CD14-positive monocyte (primary cell): ENCODE results near the gene BAG1. TPM values are rescaled to one million over a fixed set of nuclear protein-coding genes. Genes with fewer than 3 reads are reported as not detected.
A peak's percentile ranks its signal among the peaks of the same experiment; 100 is the strongest.

Experiments
- DNase-seq, 3 donors: peaks; one replicate each; pipeline ENCODE4 v3.0.0-alpha.2; 2011 to 2022
- H2AFZ ChIP-seq: 2 replicates; pipeline ENCODE4 v1.6.0; 2012; ENCODE audit warnings: mild to moderate bottlenecking, low read depth, low read length, inconsistent platforms; ENCODE audit not compliant: insufficient read depth, poor library complexity, severe bottlenecking
- H3K27ac ChIP-seq, 2 donors: 1 replicate in 1 of 2; 2 replicates in 1 of 2; pipeline ENCODE4 v1.5.1; 2012 to 2013; ENCODE audit warnings: low read length in 2 of 2, control low read depth in 1 of 2, inconsistent platforms in 1 of 2, low read depth in 1 of 2, mild to moderate bottlenecking in 1 of 2
- H3K27me3 ChIP-seq, 2 donors: one replicate each; pipeline versions ENCODE4 v1.6.0 to v1.6.1; 2011 to 2013; ENCODE audit warnings: low read length in 2 of 2; ENCODE audit not compliant: control insufficient read depth in 2 of 2, insufficient read depth in 2 of 2
- H3K36me3 ChIP-seq, 2 donors: replicated peaks in 1 of 2; 1 replicate in 1 of 2; 2 replicates in 1 of 2; pipeline versions ENCODE4 v1.5.1 to v1.6.1; 2012 to 2013; ENCODE audit warnings: low read length in 2 of 2, control low read depth in 1 of 2, inconsistent platforms in 1 of 2, mild to moderate bottlenecking in 1 of 2; ENCODE audit not compliant: insufficient read depth in 2 of 2, control insufficient read depth in 1 of 2
- H3K4me1 ChIP-seq, 2 donors: 1 replicate in 1 of 2; 2 replicates in 1 of 2; pipeline versions ENCODE4 v1.5.1 to v1.6.1; 2012 to 2013; ENCODE audit warnings: low read length in 2 of 2, control low read depth in 1 of 2, inconsistent platforms in 1 of 2, mild to moderate bottlenecking in 1 of 2, moderate library complexity in 1 of 2; ENCODE audit not compliant: insufficient read depth in 2 of 2, control insufficient read depth in 1 of 2
- H3K4me2 ChIP-seq: replicated peaks from 2 replicates; pipeline ENCODE3; 2012; ENCODE audit warnings: low read length, moderate library complexity, mild to moderate bottlenecking; ENCODE audit not compliant: poor library complexity, severe bottlenecking; ENCODE audit errors: extremely low read depth
- H3K4me3 ChIP-seq, 3 experiments: fragments of 200-600 bp in 1 of 3; sonication (generic) in 1 of 3; replicated peaks in 1 of 3; 1 replicate in 2 of 3; 2 replicates in 1 of 3; pipeline ENCODE4 v1.5.1; 2011 to 2013; ENCODE audit warnings: low read length in 3 of 3, mild to moderate bottlenecking in 3 of 3, control low read depth in 2 of 3, low read depth in 2 of 3, inconsistent platforms in 1 of 3, moderate library complexity in 1 of 3
- H3K79me2 ChIP-seq: 2 replicates; pipeline ENCODE4 v1.6.0; 2012; ENCODE audit warnings: mild to moderate bottlenecking, control low read depth, inconsistent platforms, low read length, moderate library complexity; ENCODE audit not compliant: insufficient read depth
- H3K9ac ChIP-seq: 2 replicates; pipeline ENCODE4 v1.6.0; 2017; ENCODE audit warnings: low read length, mild to moderate bottlenecking; ENCODE audit not compliant: insufficient read depth, poor library complexity, severe bottlenecking
- H3K9me3 ChIP-seq, 2 donors: replicated peaks in 1 of 2; 1 replicate in 1 of 2; 2 replicates in 1 of 2; pipeline versions ENCODE4 v1.5.1 to v1.6.1; 2012 to 2013; ENCODE audit warnings: low read length in 2 of 2, control low read depth in 1 of 2; ENCODE audit not compliant: control insufficient read depth in 1 of 2, insufficient read depth in 1 of 2
- H4K20me1 ChIP-seq: 2 replicates; pipeline ENCODE4 v1.6.0; 2012; ENCODE audit warnings: mild to moderate bottlenecking, low read length, control low read depth, moderate library complexity; ENCODE audit not compliant: insufficient read depth
- H3K27ac Mint-ChIP-seq, 7 donors: one replicate each; pipeline ENCODE4 v1.8.0; 2020; ENCODE audit warnings: mild to moderate bottlenecking in 7 of 7, mixed read lengths in 7 of 7, moderate library complexity in 6 of 7, inconsistent platforms in 2 of 7
- H3K27me3 Mint-ChIP-seq, 3 donors: one replicate each; pipeline ENCODE4 v1.8.0; 2021 to 2022; ENCODE audit warnings: low read depth in 3 of 3, mild to moderate bottlenecking in 3 of 3, mixed read lengths in 3 of 3, moderate library complexity in 3 of 3, inconsistent platforms in 1 of 3
- H3K36me3 Mint-ChIP-seq, 2 donors: one replicate each; pipeline ENCODE4 v1.8.0; 2020; ENCODE audit warnings: mixed read lengths in 2 of 2, inconsistent platforms in 1 of 2, mild to moderate bottlenecking in 1 of 2
- H3K4me1 Mint-ChIP-seq: one replicate; pipeline ENCODE4 v1.8.0; 2020; ENCODE audit warnings: mild to moderate bottlenecking, mixed read lengths
- H3K4me3 Mint-ChIP-seq, 2 donors: one replicate each; pipeline ENCODE4 v1.8.0; 2020; ENCODE audit warnings: mild to moderate bottlenecking in 2 of 2, mixed read lengths in 2 of 2, moderate library complexity in 1 of 2
- H3K9me3 Mint-ChIP-seq, 7 donors: one replicate each; pipeline ENCODE4 v1.8.0; 2020 to 2022; ENCODE audit warnings: mixed read lengths in 7 of 7, mild to moderate bottlenecking in 6 of 7, moderate library complexity in 6 of 7, inconsistent platforms in 2 of 7
- CTCF ChIP-seq: fragments of 200-600 bp; IDR thresholded peaks from one replicate; pipeline ENCODE4 v1.8.0; 2022; ENCODE audit warnings: antibody characterized with exemption, mild to moderate bottlenecking
- whole genome bisulfite sequencing: methylation state at CpG from one replicate; pipeline ENCODE4 v1.1.5; 2013; ENCODE audit warnings: missing lambda C conversion rate; ENCODE audit not compliant: insufficient coverage; 5-methylcytosine and 5-hydroxymethylcytosine counted together
- intact Hi-C, 2 donors: fragments of 100-400 bp; cut with micrococcal nuclease; formaldehyde crosslinking; loops; one replicate each; pipeline versions ENCODE4 v1.15.0 to v1.15.1; 2023
- polyA plus RNA-seq, 3 donors: library from polyadenylated mRNA; depleted of rRNA in 1 of 3; unstranded in 2 of 3; stranded (reverse) in 1 of 3; fragments of 300-500 nt in 2 of 3; fragments of >200 nt in 1 of 3; fragmentation: Illumina TruSeq in 2 of 3; gene quantifications; 1 replicate in 2 of 3; 2 replicates in 1 of 3; pipeline ENCODE4 v1.2.3, GENCODE V29; 2012 to 2021

BAG1 gene
- polyA plus RNA-seq, 3 donors, result 41.8 to 94.5 (median 93.6) TPM

GRCh38 chr9:33264003-33264472 lies 470 bp downstream of the BAG1 start:
- Histone ChIP-seq H3K4me3 (peak overlapping the region; percentile 78 to 98 (median 88)), H3K27ac (peak overlapping the region; percentile 81 to 96), H3K79me2 (peaks cover 70% of the 10 kb centered on the region), H2AFZ (peak overlapping the region; percentile 75), H3K9me3 (no peaks in the 10 kb centered on the region), H4K20me1 (peaks cover 31% of the 10 kb centered on the region), H3K4me2 (peak overlapping the region; percentile 86), H3K36me3 (peaks cover 61 to 71% of the 10 kb centered on the region in 2 donors), H3K27me3 (no peaks in the 10 kb centered on the region), H3K4me1 (peaks cover 22 to 26% of the 10 kb centered on the region in 2 donors), H3K9ac (peak overlapping the region; percentile 84)
- TF ChIP-seq CTCF, result no peak
- Mint-ChIP-seq H3K27ac (peak overlapping the region; percentile 90 to 98 (median 94)), H3K27me3 (peaks cover 0 to 1% (median 0%) of the 10 kb centered on the region in 3 donors), H3K36me3 (peaks cover 53 to 68% of the 10 kb centered on the region in 2 donors), H3K9me3 (peaks cover 0 to 2% (median 0%) of the 10 kb centered on the region in 7 donors), H3K4me3 (peak overlapping the region; percentile 97 to 99), H3K4me1 (peaks cover 35% of the 10 kb centered on the region)
- DNase-seq, result peak; percentile 16 to 47 (median 42)
- intact Hi-C loops, result loop anchor here (2.0 to 10.0 kb wide), 5 partner anchors 37 to 239 kb away; partner anchors contain the start of genes SMU1 (in 2 of the 2), B4GALT1 (in 1 of the 2) and DNAJA1 (in 1 of the 2)
- 0% methylated on average over 37 of the region's 37 CpGs for WGBS

- Mint-ChIP-seq H3K4me1 (peaks cover 37% of the 10 kb centered on the region), H3K4me3 (peak overlapping the region; percentile 97 to 99), H3K9me3 (peaks cover 0 to 2% (median 0%) of the 10 kb centered on the region in 7 donors), H3K27me3 (peaks cover 0 to 1% (median 0%) of the 10 kb centered on the region in 3 donors), H3K27ac (peak overlapping the region; percentile 90 to 98 (median 94)), H3K36me3 (peaks cover 56 to 69% of the 10 kb centered on the region in 2 donors)
- H2AFZ ChIP-seq, result peak overlapping the region; percentile 75
- H3K9me3 ChIP-seq, result no peaks in the 10 kb centered on the region
- peak overlapping the region; percentile 84 for H3K9ac ChIP-seq
- WGBS, result 4% methylated on average over 25 of the region's 25 CpGs
- peak overlapping the region; percentile 81 to 96 for H3K27ac ChIP-seq
- H4K20me1 ChIP-seq, result peaks cover 36% of the 10 kb centered on the region
- intact Hi-C loops, result loop anchor here (2.0 to 10.0 kb wide), 5 partner anchors 37 to 239 kb away; partner anchors contain the start of genes SMU1 (in 2 of the 2), B4GALT1 (in 1 of the 2) and DNAJA1 (in 1 of the 2)
- H3K79me2 ChIP-seq, result peaks cover 73% of the 10 kb centered on the region
- peak in 1 of 3 donors; percentile 27 for DNase-seq
- peaks cover 22 to 26% of the 10 kb centered on the region in 2 donors for H3K4me1 ChIP-seq
- H3K4me2 ChIP-seq, result peak overlapping the region; percentile 86
- no peak for TF ChIP-seq CTCF
- no peaks in the 10 kb centered on the region for H3K27me3 ChIP-seq
- peak overlapping the region; percentile 78 to 98 (median 88) for H3K4me3 ChIP-seq
- H3K36me3 ChIP-seq, result peaks cover 61 to 71% of the 10 kb centered on the region in 2 donors
These were observed 1.1 kb downstream of the BAG1 start for GRCh38 chr9:33263131-33264002.
